Measurements from ENCODE around the gene MIS12. TPM values are rescaled to one million over a fixed set of nuclear protein-coding genes. Genes with fewer than 3 reads are reported as not detected.
A peak's percentile ranks its signal among the peaks of the same experiment; 100 is the strongest.

MIS12 gene
- total and polyA plus RNA-seq, 2 donors (not counting 1 experiment from before 2014, with no cell fraction given), result 20.9 to 41.1 TPM

DNA sequence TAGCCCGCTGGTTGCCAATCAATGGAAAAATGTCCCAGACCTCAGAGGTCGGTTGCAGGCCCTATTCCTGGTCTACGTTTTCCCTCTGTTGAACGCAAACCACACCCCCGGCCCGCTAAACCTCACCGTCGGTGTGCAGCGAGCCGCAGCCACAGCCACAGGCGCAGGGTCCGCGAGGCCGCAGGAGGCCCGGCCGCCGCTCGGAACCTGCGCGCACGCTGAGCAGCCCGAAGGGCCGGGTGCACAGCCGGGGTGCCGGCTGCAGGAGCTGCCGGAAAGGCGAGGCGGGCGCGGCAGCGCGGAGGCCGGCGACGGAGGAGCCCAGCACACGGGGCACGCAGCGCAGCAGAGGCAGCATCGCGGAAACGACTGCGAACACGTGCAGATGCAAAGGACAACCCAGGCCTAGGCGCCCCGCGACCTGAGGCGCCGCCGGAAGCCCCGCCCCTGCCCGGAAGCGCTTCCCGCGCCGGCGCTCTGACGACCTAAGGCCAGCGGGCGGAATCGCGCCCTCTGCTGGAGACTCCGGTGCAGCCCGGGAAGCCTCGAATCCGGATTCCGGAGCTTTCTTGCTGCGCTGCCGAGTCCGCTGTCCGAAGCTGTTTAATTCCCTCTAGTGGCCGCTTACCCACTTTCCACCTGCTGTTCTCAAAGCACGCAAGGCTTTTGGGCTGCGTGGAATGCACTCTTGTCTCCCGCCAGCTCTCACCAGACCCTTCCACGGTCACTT, 47.5 kb upstream of the MIS12 start, which contains the start of gene C1QBP:
Gene C1QBP (minus strand): TSS at position 440 of the 730 bp plus-strand sequence. CDS start 82 bp downstream, at position 358.
- under 1% methylated on average over 71 of the region's 75 CpGs for WGBS (ENCODE audit: insufficient coverage)
- H3K4me3 Mint-ChIP-seq, result peak within 1 kb of the TSS; percentile 79
- Histone ChIP-seq H3K9me3 (ENCODE audit: control extremely low read depth in 1 of 3, control insufficient read depth in 2 of 3, insufficient read depth in 1 of 3, low read length in 2 of 3) (no peaks in the 10 kb centered on the region), H3K27ac (ENCODE audit: low read length in 2 of 2) (peak within 1 kb of the TSS; percentile 66 to 81), H2AFZ (ENCODE audit: insufficient read depth, low read depth, low read length, poor library complexity, severe bottlenecking) (peak within 1 kb of the TSS; percentile 93), H3K36me3 (replicated peaks in 1 of 2; ENCODE audit: control extremely low read depth in 1 of 2, control insufficient read depth in 1 of 2, extremely low read depth in 1 of 2, insufficient read depth in 2 of 2, low read length in 1 of 2) (peaks cover 8 to 36% of the 10 kb centered on the region in 2 experiments), H3K4me2 (replicated peaks; ENCODE audit: low read depth, low read length, poor library complexity, severe bottlenecking) (peak within 1 kb of the TSS; percentile 81), H3K9ac (ENCODE audit: low read length) (peak within 1 kb of the TSS; percentile 74), H4K20me1 (ENCODE audit: control insufficient read depth, insufficient read depth, low read length, poor library complexity, severe bottlenecking) (peaks cover 8% of the 10 kb centered on the region), H3K4me1 (ENCODE audit: control insufficient read depth in 2 of 2, insufficient read depth in 2 of 2, low read length in 2 of 2) (peaks cover 14 to 26% of the 10 kb centered on the region in 2 donors), H3K4me3 (ENCODE audit: control extremely low read depth in 1 of 5, extremely low read depth in 1 of 5, insufficient read depth in 1 of 5, low read depth in 2 of 5, low read length in 4 of 5) (peak within 1 kb of the TSS; percentile 52 to 74 (median 67)), H3K79me2 (ENCODE audit: control insufficient read depth, insufficient read depth, low read length) (peaks cover 45% of the 10 kb centered on the region), H3K27me3 (replicated peaks in 1 of 4; ENCODE audit: control extremely low read depth in 1 of 4, control insufficient read depth in 3 of 4, insufficient read depth in 4 of 4, low read length in 3 of 4) (no peaks in the 10 kb centered on the region)
- DNase-seq (peak; percentile 96), ATAC-seq (ENCODE audit: low read depth) (peak; percentile 95)
- CTCF ChIA-PET, result interaction anchor here (0.6 to 2.5 kb wide), 25 partner anchors 10 to 422 kb away, joined by 3 to 35 read pairs (median 5); partner anchors contain the start of genes DHX33, NUP88, RABEP1 and RPAIN
- POLR2A ChIA-PET, result interaction anchor here (0.7 to 1.9 kb wide), 4 partner anchors 10 to 218 kb away, joined by 3 to 11 read pairs (median 4); partner anchors contain the start of genes NUP88 and RPAIN
- intact Hi-C loops (cut with micrococcal nuclease), result loop anchor here (1.0 kb wide), 5 partner anchors 19 to 248 kb away; partner anchors contain the start of genes DERL2, MIS12, RPAIN and ZNF594
- peaks cover 31% of the 10 kb centered on the region for H3K4me1 Mint-ChIP-seq
- no peaks in the 10 kb centered on the region for H3K27me3 Mint-ChIP-seq
- TF ChIP-seq, protein P1, sequence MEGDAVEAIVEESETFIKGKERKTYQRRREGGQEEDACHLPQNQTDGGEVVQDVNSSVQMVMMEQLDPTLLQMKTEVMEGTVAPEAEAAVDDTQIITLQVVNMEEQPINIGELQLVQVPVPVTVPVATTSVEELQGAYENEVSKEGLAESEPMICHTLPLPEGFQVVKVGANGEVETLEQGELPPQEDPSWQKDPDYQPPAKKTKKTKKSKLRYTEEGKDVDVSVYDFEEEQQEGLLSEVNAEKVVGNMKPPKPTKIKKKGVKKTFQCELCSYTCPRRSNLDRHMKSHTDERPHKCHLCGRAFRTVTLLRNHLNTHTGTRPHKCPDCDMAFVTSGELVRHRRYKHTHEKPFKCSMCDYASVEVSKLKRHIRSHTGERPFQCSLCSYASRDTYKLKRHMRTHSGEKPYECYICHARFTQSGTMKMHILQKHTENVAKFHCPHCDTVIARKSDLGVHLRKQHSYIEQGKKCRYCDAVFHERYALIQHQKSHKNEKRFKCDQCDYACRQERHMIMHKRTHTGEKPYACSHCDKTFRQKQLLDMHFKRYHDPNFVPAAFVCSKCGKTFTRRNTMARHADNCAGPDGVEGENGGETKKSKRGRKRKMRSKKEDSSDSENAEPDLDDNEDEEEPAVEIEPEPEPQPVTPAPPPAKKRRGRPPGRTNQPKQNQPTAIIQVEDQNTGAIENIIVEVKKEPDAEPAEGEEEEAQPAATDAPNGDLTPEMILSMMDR (IDR thresholded peaks at IDR 0.05), result peak; percentile 99
- no peak for TF ChIP-seq EZH2 (IDR thresholded peaks at IDR 0.05; ENCODE audit: borderline replicate concordance, insufficient read depth, low read depth, low read length, poor library complexity, severe bottlenecking)
- no peaks in the 10 kb centered on the region for H3K9me3 Mint-ChIP-seq (ENCODE audit: insufficient read depth)
- peak within 1 kb of the TSS; percentile 93 for H3K27ac Mint-ChIP-seq

Data from B cell (primary cell).